ENCODE data around the gene CDC42EP4. TPM values are rescaled to one million over a fixed set of nuclear protein-coding genes. Genes with fewer than 3 reads are reported as not detected.

CDC42EP4 gene
- total and polyA plus RNA-seq, 10 of the 15 experiments (the other 5 are each of a cell fraction or from before 2014, with no cell fraction given): 0.05 to 7.1 (median 2.7) TPM

- ATAC-seq (peak; percentile 85), DNase-seq (ENCODE audit: low read depth, low spot score) (peak; percentile 70), FAIRE-seq (no peak)
- in situ Hi-C loops (cut with MboI): no loop called here
- Histone ChIP-seq H3K9me3 (replicated peaks; ENCODE audit: control insufficient read depth, insufficient read depth, low read length) (no peaks in the 10 kb centered on the region), H3K4me2 (ENCODE audit: control insufficient read depth, insufficient read depth) (no peak overlapping the region), H3K9ac (ENCODE audit: control insufficient read depth, insufficient read depth, low read length) (no peak overlapping the region), H3K36me3 (ENCODE audit: control insufficient read depth in 2 of 2, insufficient read depth in 2 of 2, low read length in 1 of 2) (no peaks in the 10 kb centered on the region), H4K20me1 (ENCODE audit: control insufficient read depth, insufficient read depth) (no peaks in the 10 kb centered on the region), H3K4me3 (no peak overlapping the region), H3K4me1 (ENCODE audit: control insufficient read depth, insufficient read depth, low read length) (peaks cover 12% of the 10 kb centered on the region), H3K27ac (ENCODE audit: control insufficient read depth, insufficient read depth) (no peak overlapping the region; the same call in 1 of the 2 replicates), H2AFZ (ENCODE audit: control insufficient read depth, low read depth, low read length) (peak overlapping the region; percentile 45), H3K79me2 (ENCODE audit: control insufficient read depth, insufficient read depth, low read length) (no peaks in the 10 kb centered on the region), H3K27me3 (replicated peaks in 1 of 2; ENCODE audit: control insufficient read depth in 2 of 2, insufficient read depth in 2 of 2, low read length in 1 of 2) (no peaks in the 10 kb centered on the region)
- ChIA-PET CTCF (interaction anchor here (0.9 to 1.5 kb wide), 6 partner anchors 25 to 589 kb away, joined by 3 to 6 read pairs (median 4); no protein-coding TSS in a partner anchor), POLR2A (interaction anchor here (0.5 to 2.3 kb wide), 5 partner anchors 10 to 37 kb away, joined by 5 to 10 read pairs (median 8); no protein-coding TSS in a partner anchor), RAD21 (ENCODE audit: unreplicated experiment) (interaction anchor here (0.7 to 2.8 kb wide), 11 partner anchors 8 to 590 kb away, joined by 3 to 14 read pairs (median 4); no protein-coding TSS in a partner anchor), SMC1A (ENCODE audit: uncharacterized antibody, unreplicated experiment) (interaction anchor here (0.9 to 3.2 kb wide), 8 partner anchors 11 to 61 kb away, joined by 3 to 28 read pairs (median 10); no protein-coding TSS in a partner anchor)
- 2% methylated on average over 8 of the region's 8 CpGs for WGBS (ENCODE audit: insufficient coverage, insufficient replicate concordance, low lambda C conversion rate, missing lambda C conversion rate)
- BruUV-seq (replicated peaks): no TSS peak
- intact Hi-C loops (cut with micrococcal nuclease; ENCODE audit: unreplicated experiment): loop anchor here (1.0 to 2.0 kb wide), 2 partner anchors 24 to 35 kb away; no protein-coding TSS in a partner anchor
- TF ChIP-seq IKZF2 (IDR thresholded peaks at IDR 0.05): peak; percentile 39 to 66; a peak in 3 of 4 replicates
- no peak for TF ChIP-seq NR2C2 (IDR thresholded peaks at IDR 0.05; ENCODE audit: borderline replicate concordance, control insufficient read depth, insufficient read length, low read depth)
- 0 out of 2 replicates have a peak, but pooled peaks have one; percentile 6 for TF ChIP-seq ZNF24 (IDR thresholded peaks at IDR 0.05)
- TF ChIP-seq TARDBP (IDR thresholded peaks at IDR 0.05; ENCODE audit: borderline replicate concordance): no peak
- no peak for TF ChIP-seq CREM (IDR thresholded peaks at IDR 0.05; ENCODE audit: low read depth)
- TF ChIP-seq BHLHE40 (IDR thresholded peaks at IDR 0.05; ENCODE audit: borderline replicate concordance in 1 of 2, low read depth in 2 of 2, low read length in 1 of 2): peak in 1 of 2 experiments; percentile 53; a peak in 2 of 4 replicates
- no peak for TF ChIP-seq WRNIP1 (IDR thresholded peaks at IDR 0.05; ENCODE audit: borderline replicate concordance, low read depth, low read length)
- no peak for TF ChIP-seq NR2C1 (IDR thresholded peaks at IDR 0.05)
- TF ChIP-seq RELB (IDR thresholded peaks at IDR 0.05; ENCODE audit: low read depth): 0 out of 2 replicates have a peak, but pooled peaks have one; percentile 56
- peak; percentile 56 for TF ChIP-seq RELA (IDR thresholded peaks at IDR 0.05; ENCODE audit: borderline replicate concordance, partially characterized antibody)
- TF ChIP-seq TCF12 (IDR thresholded peaks at IDR 0.05; ENCODE audit: low read depth, low read length): 0 out of 2 replicates have a peak, but pooled peaks have one; percentile 6
- peak; percentile 53; the same call in 1 of the 2 replicates for TF ChIP-seq DPF2 (IDR thresholded peaks at IDR 0.05)
- TF ChIP-seq GATAD2B (conservative IDR thresholded peaks at IDR 0.05; ENCODE audit: low read depth): peak; percentile 75; the same call in 1 of the 2 replicates
- no peak for TF ChIP-seq POLR2AphosphoS2 (IDR thresholded peaks at IDR 0.05; ENCODE audit: low read depth, low read length)
- peak; percentile 62 for TF ChIP-seq MTA2 (IDR thresholded peaks at IDR 0.05; ENCODE audit: low read depth)
- peak; percentile 21; the same call in 1 of the 2 replicates for TF ChIP-seq IRF4 (IDR thresholded peaks at IDR 0.05; ENCODE audit: low read depth, low read length)
- peak; percentile 86 for TF ChIP-seq NR2F1 (conservative IDR thresholded peaks at IDR 0.05)
- TF ChIP-seq ZBTB4 (CRISPR knock-in tag; IDR thresholded peaks at IDR 0.05): no peak
- 0 out of 2 replicates have a peak, but pooled peaks have one; percentile 14 for TF ChIP-seq CHD2 (IDR thresholded peaks at IDR 0.05; ENCODE audit: borderline replicate concordance, low read depth, low read length)
- TF ChIP-seq RCOR1 (conservative IDR thresholded peaks at IDR 0.05; ENCODE audit: low read depth, low read length): no peak
- TF ChIP-seq LARP7 (IDR thresholded peaks at IDR 0.05): 0 out of 2 replicates have a peak, but pooled peaks have one; percentile 7
These were observed 5.2 kb upstream of the CDC42EP4 start for GRCh38 chr17:73316919-73317505.

Measured in GM12878 (cell line).